ENCODE measurements around the gene ADAMTS5. TPM values are rescaled to one million over a fixed set of nuclear protein-coding genes. Genes with fewer than 3 reads are reported as not detected.

ADAMTS5 gene
- total RNA-seq, 6 experiments from 2014 or later = 0.43 to 1.1 (median 0.47) TPM

- Histone ChIP-seq H3K9me3 (no peaks in the 10 kb centered on the region), H3K27ac (no peak overlapping the region), H3K4me3 (no peak overlapping the region), H3K4me1 (no peaks in the 10 kb centered on the region), H3K36me3 (no peaks in the 10 kb centered on the region), H3K27me3 (no peaks in the 10 kb centered on the region)
- intact Hi-C loops (cut with DNase I) = no loop called here
- ATAC-seq = no peak
- 82% methylated on average over 8 of the region's 8 CpGs for WGBS (ENCODE audit: insufficient coverage, low coverage, low lambda C conversion rate, missing lambda C conversion rate)
- TF ChIP-seq CTCF (IDR thresholded peaks at IDR 0.05) (no peak), POLR2A (IDR thresholded peaks at IDR 0.05) (no peak)
- no peak for DNase-seq
These were observed 48.4 kb downstream of the ADAMTS5 start for GRCh38 chr21:26918323-26919079.

GRCh38 chr21:26916799-26917198, 50.1 kb downstream of the ADAMTS5 start:
- no peak for ATAC-seq

GRCh38 chr21:26914557-26914956, 52.3 kb downstream of the ADAMTS5 start:
- H3K9me3 ChIP-seq = no peaks in the 10 kb centered on the region
- no peak for DNase-seq
- H3K36me3 ChIP-seq = no peaks in the 10 kb centered on the region
- no peaks in the 10 kb centered on the region for H3K4me1 ChIP-seq
- no peaks in the 10 kb centered on the region for H3K27me3 ChIP-seq
- intact Hi-C loops (cut with DNase I) = no loop called here
- TF ChIP-seq POLR2A (IDR thresholded peaks at IDR 0.05) (no peak), CTCF (IDR thresholded peaks at IDR 0.05) (no peak)
- no peak for ATAC-seq
- no peak overlapping the region for H3K4me3 ChIP-seq
- no peak overlapping the region for H3K27ac ChIP-seq

More at GRCh38 chr21:26916799-26917198, 50.1 kb downstream of the ADAMTS5 start:
- no peak for TF ChIP-seq POLR2A (IDR thresholded peaks at IDR 0.05)
- TF ChIP-seq CTCF (IDR thresholded peaks at IDR 0.05) = no peak
- H3K4me1 ChIP-seq = no peaks in the 10 kb centered on the region
- no peak for DNase-seq
- no peaks in the 10 kb centered on the region for H3K27me3 ChIP-seq
- H3K27ac ChIP-seq = no peak overlapping the region
- intact Hi-C loops (cut with DNase I) = no loop called here
- H3K9me3 ChIP-seq = no peaks in the 10 kb centered on the region
- H3K4me3 ChIP-seq = no peak overlapping the region
- 88% methylated on average over 2 of the region's 2 CpGs for WGBS (ENCODE audit: insufficient coverage, low coverage, low lambda C conversion rate, missing lambda C conversion rate)
- H3K36me3 ChIP-seq = no peaks in the 10 kb centered on the region

- no peaks in the 10 kb centered on the region for H3K4me1 ChIP-seq
- TF ChIP-seq POLR2A (IDR thresholded peaks at IDR 0.05) (no peak), CTCF (IDR thresholded peaks at IDR 0.05) (no peak)
- no peaks in the 10 kb centered on the region for H3K9me3 ChIP-seq
- no peaks in the 10 kb centered on the region for H3K36me3 ChIP-seq
- no peak for DNase-seq
- WGBS (ENCODE audit: insufficient coverage, low coverage, low lambda C conversion rate, missing lambda C conversion rate) = 80% methylated on average over 1 of the region's 1 CpG
- H3K27me3 ChIP-seq = no peaks in the 10 kb centered on the region
- intact Hi-C loops (cut with DNase I) = no loop called here
- no peak overlapping the region for H3K4me3 ChIP-seq
- H3K27ac ChIP-seq = no peak overlapping the region
- ATAC-seq = no peak
These were observed 54.4 kb downstream of the ADAMTS5 start for GRCh38 chr21:26912466-26912865.
